ENCODE measurements around the gene AK8.

DNA sequence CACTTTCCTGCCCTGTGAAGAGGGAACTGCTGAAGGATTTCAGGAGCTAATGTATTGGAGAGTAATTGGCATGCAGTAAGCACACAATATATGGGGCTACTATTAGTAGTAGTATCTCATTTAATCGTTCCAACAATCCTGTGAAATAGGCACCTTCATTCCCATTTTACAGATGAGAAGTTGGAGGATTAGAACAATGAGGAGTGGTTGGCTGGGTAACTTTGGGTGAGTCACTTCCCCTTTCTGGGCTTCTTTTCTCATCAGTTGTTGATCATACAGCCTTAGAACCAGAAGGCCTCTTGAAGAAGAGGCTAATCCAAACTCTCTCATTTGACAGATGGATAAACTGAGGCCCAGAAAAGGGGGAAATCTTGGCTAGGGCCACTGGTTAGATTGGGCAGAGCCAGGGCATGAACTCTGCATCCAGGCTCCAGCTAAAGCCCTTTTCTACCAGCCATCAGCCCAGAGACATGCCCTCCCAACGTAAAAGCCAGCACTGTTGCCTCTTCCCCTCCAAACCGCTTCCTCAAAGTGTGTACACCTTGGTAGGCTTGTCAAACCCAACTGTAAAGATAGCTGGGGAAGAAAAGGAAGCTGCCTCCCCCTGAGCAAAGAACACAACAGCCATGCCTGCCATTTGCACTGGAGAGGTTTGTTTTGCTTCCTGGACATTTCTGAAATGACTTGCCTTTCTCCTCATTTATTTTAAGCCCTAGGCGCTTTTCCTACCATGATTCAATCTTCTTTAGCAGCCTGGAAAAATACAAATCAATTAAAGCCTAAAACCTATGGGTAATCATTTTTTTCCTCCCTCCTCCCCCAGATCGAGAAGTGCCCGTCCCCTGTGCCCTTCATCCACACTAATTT lies 1.6 kb upstream of the AK8 start:
- TF ChIP-seq ZNF184 (CRISPR knock-in tag; IDR thresholded peaks at IDR 0.05) (no peak), ETV1 (tag; conservative IDR thresholded peaks at IDR 0.05; ENCODE audit: low read depth) (no peak), ZNF699 (CRISPR knock-in tag; IDR thresholded peaks at IDR 0.05; ENCODE audit: insufficient replicate concordance) (no peak), RHOXF2B (CRISPR knock-in tag; conservative IDR thresholded peaks at IDR 0.05) (no peak), KLF1 (tag; IDR thresholded peaks at IDR 0.05) (no peak), XRCC4 (IDR thresholded peaks at IDR 0.05; ENCODE audit: extremely low read depth, insufficient read depth, insufficient read length) (no peak), EHMT2 (IDR thresholded peaks at IDR 0.05) (no peak)
- TF ChIP-seq, protein P1, sequence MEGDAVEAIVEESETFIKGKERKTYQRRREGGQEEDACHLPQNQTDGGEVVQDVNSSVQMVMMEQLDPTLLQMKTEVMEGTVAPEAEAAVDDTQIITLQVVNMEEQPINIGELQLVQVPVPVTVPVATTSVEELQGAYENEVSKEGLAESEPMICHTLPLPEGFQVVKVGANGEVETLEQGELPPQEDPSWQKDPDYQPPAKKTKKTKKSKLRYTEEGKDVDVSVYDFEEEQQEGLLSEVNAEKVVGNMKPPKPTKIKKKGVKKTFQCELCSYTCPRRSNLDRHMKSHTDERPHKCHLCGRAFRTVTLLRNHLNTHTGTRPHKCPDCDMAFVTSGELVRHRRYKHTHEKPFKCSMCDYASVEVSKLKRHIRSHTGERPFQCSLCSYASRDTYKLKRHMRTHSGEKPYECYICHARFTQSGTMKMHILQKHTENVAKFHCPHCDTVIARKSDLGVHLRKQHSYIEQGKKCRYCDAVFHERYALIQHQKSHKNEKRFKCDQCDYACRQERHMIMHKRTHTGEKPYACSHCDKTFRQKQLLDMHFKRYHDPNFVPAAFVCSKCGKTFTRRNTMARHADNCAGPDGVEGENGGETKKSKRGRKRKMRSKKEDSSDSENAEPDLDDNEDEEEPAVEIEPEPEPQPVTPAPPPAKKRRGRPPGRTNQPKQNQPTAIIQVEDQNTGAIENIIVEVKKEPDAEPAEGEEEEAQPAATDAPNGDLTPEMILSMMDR (IDR thresholded peaks at IDR 0.05 in 2 of 3, conservative IDR thresholded peaks at IDR 0.05 in 1 of 3; ENCODE audit: insufficient read depth in 2 of 3, low read depth in 1 of 3, low read length in 3 of 3) = no peak

Measured in K562 (cell line).